Breast epithelium (tissue), 4 donors: Measurements from ENCODE around the gene C19orf25. TPM values are rescaled to one million over a fixed set of nuclear protein-coding genes. Genes with fewer than 3 reads are reported as not detected.

Experiments used
- DNase-seq, 2 donors: peaks; one replicate each; pipeline ENCODE4 v3.0.0-alpha.2; 2019; ENCODE audit warnings: low spot score in 2 of 2
- H3K27ac ChIP-seq, 2 donors: fragments of 200-600 bp; sonication (generic) in 1 of 2; one replicate each; pipeline ENCODE4 v1.5.1; 2016 to 2019; ENCODE audit warnings: mild to moderate bottlenecking in 1 of 2
- H3K27me3 ChIP-seq, 2 donors: fragments of 200-600 bp; sonication (generic) in 1 of 2; one replicate each; pipeline versions ENCODE4 v1.5.1 to v1.6.0; 2017 to 2019; ENCODE audit warnings: control low read depth in 1 of 2, mild to moderate bottlenecking in 1 of 2
- H3K36me3 ChIP-seq: fragments of 200-600 bp; one replicate; pipeline ENCODE4 v1.5.1; 2019
- H3K4me1 ChIP-seq, 2 donors: fragments of 200-600 bp; sonication (generic); one replicate each; pipeline ENCODE4 v1.5.1; 2016 to 2019; ENCODE audit warnings: control low read depth in 1 of 2
- H3K4me3 ChIP-seq, 3 donors: fragments of 200-600 bp; sonication (generic); 1 replicate in 2 of 3; 2 replicates in 1 of 3; pipeline ENCODE4 v1.5.1; 2016 to 2019; ENCODE audit warnings: mild to moderate bottlenecking in 3 of 3, moderate library complexity in 2 of 3
- H3K9me3 ChIP-seq, 2 donors: fragments of 200-600 bp; sonication (generic) in 1 of 2; one replicate each; pipeline ENCODE4 v1.5.1; 2016 to 2019; ENCODE audit warnings: control low read depth in 1 of 2
- POLR2A ChIP-seq: fragments of 450-650 bp; IDR thresholded peaks from one replicate; pipeline ENCODE4 v1.6.1; 2016; ENCODE audit warnings: antibody characterized with exemption, mild to moderate bottlenecking, moderate library complexity
- POLR2AphosphoS5 ChIP-seq, 3 donors: sonication (generic); formaldehyde crosslinking; IDR thresholded peaks; one replicate each; pipeline ENCODE4 v1.6.1; 2017; ENCODE audit warnings: antibody characterized with exemption in 3 of 3
- intact Hi-C: fragments of 100-400 bp; cut with DNase I; formaldehyde crosslinking; loops from one replicate; pipeline ENCODE4 v1.15.1; 2023; ENCODE audit warnings: low total_unique reads
- total RNA-seq, 3 donors: library from RNA; depleted of rRNA; stranded (reverse); fragments of >200 nt; gene quantifications; one replicate each; pipeline ENCODE4 v1.1.0, GENCODE V29; 2016
- TF ChIP-seq, protein P1 (sequence below), 3 donors: fragments of 450-650 bp; IDR thresholded peaks; one replicate each; pipeline ENCODE4 v1.5.1; 2016 to 2017; ENCODE audit warnings: antibody characterized with exemption in 3 of 3, mild to moderate bottlenecking in 3 of 3, moderate library complexity in 3 of 3

The C19orf25 gene
- total RNA-seq, 3 donors from 2014 or later, result 27.7 to 32.8 (median 28.7) TPM

GRCh38 chr19:1471515-1472160 lies 7.4 kb downstream of the C19orf25 start:
- Histone ChIP-seq H3K27ac (no peak overlapping the region), H3K4me3 (peak overlapping the region in 2 of 3 donors; percentile 49 to 69), H3K36me3 (no peaks in the 10 kb centered on the region), H3K27me3 (peaks cover 28 to 59% of the 10 kb centered on the region in 2 donors), H3K9me3 (no peaks in the 10 kb centered on the region), H3K4me1 (peaks cover 31 to 38% of the 10 kb centered on the region in 2 donors)
- no peak for DNase-seq
- intact Hi-C loops, result no loop called here
- no peak for TF ChIP-seq POLR2AphosphoS5 (IDR thresholded peaks at IDR 0.05)

GRCh38 chr19:1471010-1471514 lies 8.0 kb downstream of the C19orf25 start:
- DNase-seq, result no peak
- Histone ChIP-seq H3K27me3 (peaks cover 28 to 65% of the 10 kb centered on the region in 2 donors), H3K9me3 (no peaks in the 10 kb centered on the region), H3K4me1 (peaks cover 31 to 38% of the 10 kb centered on the region in 2 donors), H3K27ac (no peak overlapping the region), H3K4me3 (peak overlapping the region; percentile 29 to 69 (median 49)), H3K36me3 (no peaks in the 10 kb centered on the region)
- intact Hi-C loops, result no loop called here
- TF ChIP-seq POLR2AphosphoS5 (IDR thresholded peaks at IDR 0.05) (no peak), POLR2A (no peak)
- TF ChIP-seq, protein P1, sequence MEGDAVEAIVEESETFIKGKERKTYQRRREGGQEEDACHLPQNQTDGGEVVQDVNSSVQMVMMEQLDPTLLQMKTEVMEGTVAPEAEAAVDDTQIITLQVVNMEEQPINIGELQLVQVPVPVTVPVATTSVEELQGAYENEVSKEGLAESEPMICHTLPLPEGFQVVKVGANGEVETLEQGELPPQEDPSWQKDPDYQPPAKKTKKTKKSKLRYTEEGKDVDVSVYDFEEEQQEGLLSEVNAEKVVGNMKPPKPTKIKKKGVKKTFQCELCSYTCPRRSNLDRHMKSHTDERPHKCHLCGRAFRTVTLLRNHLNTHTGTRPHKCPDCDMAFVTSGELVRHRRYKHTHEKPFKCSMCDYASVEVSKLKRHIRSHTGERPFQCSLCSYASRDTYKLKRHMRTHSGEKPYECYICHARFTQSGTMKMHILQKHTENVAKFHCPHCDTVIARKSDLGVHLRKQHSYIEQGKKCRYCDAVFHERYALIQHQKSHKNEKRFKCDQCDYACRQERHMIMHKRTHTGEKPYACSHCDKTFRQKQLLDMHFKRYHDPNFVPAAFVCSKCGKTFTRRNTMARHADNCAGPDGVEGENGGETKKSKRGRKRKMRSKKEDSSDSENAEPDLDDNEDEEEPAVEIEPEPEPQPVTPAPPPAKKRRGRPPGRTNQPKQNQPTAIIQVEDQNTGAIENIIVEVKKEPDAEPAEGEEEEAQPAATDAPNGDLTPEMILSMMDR (IDR thresholded peaks at IDR 0.05), result no peak

- H3K27me3 ChIP-seq, result peaks cover 28 to 69% of the 10 kb centered on the region in 2 donors
- intact Hi-C loops, result no loop called here
These were observed 8.6 kb downstream of the C19orf25 start for GRCh38 chr19:1470305-1471009.

GRCh38 chr19:1470055-1470304 lies 9.0 kb downstream of the C19orf25 start:
- Histone ChIP-seq H3K4me1 (peaks cover 34 to 38% of the 10 kb centered on the region in 2 donors), H3K36me3 (no peaks in the 10 kb centered on the region), H3K27me3 (peaks cover 28 to 69% of the 10 kb centered on the region in 2 donors), H3K9me3 (no peaks in the 10 kb centered on the region), H3K27ac (no peak overlapping the region), H3K4me3 (peak overlapping the region; percentile 29 to 69 (median 49))
- TF ChIP-seq POLR2AphosphoS5 (IDR thresholded peaks at IDR 0.05) (no peak), POLR2A (no peak)
- TF ChIP-seq, protein P1 (IDR thresholded peaks at IDR 0.05), result no peak
- no peak for DNase-seq
- intact Hi-C loops, result no loop called here

More at GRCh38 chr19:1470305-1471009, 8.6 kb downstream of the C19orf25 start:
- no peak for TF ChIP-seq POLR2AphosphoS5 (IDR thresholded peaks at IDR 0.05)
- TF ChIP-seq, protein P1 (IDR thresholded peaks at IDR 0.05), result no peak
- TF ChIP-seq POLR2A, result no peak
- DNase-seq, result peak in 1 of 2 donors; percentile 43
- Histone ChIP-seq H3K36me3 (no peaks in the 10 kb centered on the region), H3K4me3 (peak overlapping the region; percentile 29 to 69 (median 49)), H3K27ac (no peak overlapping the region), H3K9me3 (no peaks in the 10 kb centered on the region), H3K4me1 (peaks cover 34 to 38% of the 10 kb centered on the region in 2 donors)

DNA sequence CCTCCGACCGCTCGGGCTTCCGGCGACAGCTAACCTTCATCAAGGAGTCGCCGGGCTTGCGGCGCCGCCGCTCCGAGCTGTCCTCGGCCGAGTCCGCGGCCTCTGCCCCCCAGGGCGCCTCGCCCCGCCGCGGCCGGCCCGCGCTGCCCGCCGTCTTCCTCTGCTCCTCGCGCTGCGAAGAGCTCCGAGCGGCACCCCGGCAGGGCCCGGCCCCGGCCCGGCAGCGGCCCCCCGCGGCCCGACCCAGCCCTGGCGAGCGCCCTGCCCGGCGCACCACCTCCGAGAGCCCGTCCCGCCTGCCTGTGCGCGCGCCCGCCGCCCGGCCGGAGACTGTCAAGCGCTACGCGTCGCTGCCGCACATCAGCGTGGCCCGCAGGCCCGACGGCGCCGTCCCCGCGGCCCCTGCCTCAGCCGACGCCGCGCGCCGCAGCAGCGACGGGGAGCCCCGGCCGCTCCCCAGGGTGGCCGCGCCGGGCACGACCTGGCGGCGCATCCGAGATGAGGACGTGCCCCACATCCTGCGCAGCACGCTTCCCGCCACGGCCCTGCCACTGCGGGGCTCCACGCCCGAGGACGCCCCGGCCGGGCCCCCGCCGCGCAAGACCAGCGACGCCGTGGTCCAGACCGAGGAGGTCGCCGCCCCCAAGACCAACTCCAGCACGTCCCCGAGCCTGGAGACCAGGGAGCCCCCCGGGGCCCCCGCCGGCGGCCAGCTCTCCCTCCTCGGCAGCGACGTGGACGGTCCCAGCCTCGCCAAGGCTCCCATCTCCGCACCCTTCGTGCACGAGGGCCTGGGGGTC lies 9.6 kb downstream of the C19orf25 start:
- Histone ChIP-seq H3K27ac (no peak overlapping the region), H3K27me3 (peaks cover 28 to 69% of the 10 kb centered on the region in 2 donors), H3K36me3 (no peaks in the 10 kb centered on the region), H3K9me3 (no peaks in the 10 kb centered on the region), H3K4me1 (peaks cover 34 to 38% of the 10 kb centered on the region in 2 donors), H3K4me3 (peak overlapping the region; percentile 29 to 69 (median 49))
- intact Hi-C loops, result no loop called here
- DNase-seq, result no peak
- TF ChIP-seq, protein P1 (IDR thresholded peaks at IDR 0.05), result no peak
- TF ChIP-seq POLR2AphosphoS5 (IDR thresholded peaks at IDR 0.05) (no peak), POLR2A (no peak)
